ENCODE measurements around the gene UGT1A7. TPM values are rescaled to one million over a fixed set of nuclear protein-coding genes. Genes with fewer than 3 reads are reported as not detected.

Gene UGT1A7
- polyA plus RNA-seq, 1 donor (not counting 4 experiments of a cell fraction or from before 2014, with no cell fraction given) = 0.87 TPM

GRCh38 chr2:233799087-233799665, 117.5 kb downstream of the UGT1A7 start:
- Histone ChIP-seq H3K4me2 (ENCODE audit: control insufficient read depth, extremely low read depth, insufficient read depth, low read depth, low read length) (no peak overlapping the region), H3K27me3 (ENCODE audit: control insufficient read depth, extremely low read depth, insufficient read depth, low read length) (peaks cover 6% of the 10 kb centered on the region), H3K36me3 (ENCODE audit: control insufficient read depth in 2 of 2, extremely low read depth in 1 of 2, insufficient read depth in 2 of 2, low read length in 2 of 2) (no peaks in the 10 kb centered on the region), H2AFZ (ENCODE audit: control insufficient read depth, low read length) (no peak overlapping the region), H3K27ac (ENCODE audit: control insufficient read depth, insufficient read depth, low read length) (no peak overlapping the region), H3K79me2 (ENCODE audit: control insufficient read depth, insufficient read depth, low read length) (no peaks in the 10 kb centered on the region), H3K4me3 (ENCODE audit: control insufficient read depth in 2 of 3, extremely low read depth in 1 of 3, insufficient read depth in 2 of 3, low read depth in 1 of 3, low read length in 3 of 3) (no peak overlapping the region), H3K9me3 (ENCODE audit: control insufficient read depth, low read depth, low read length) (no peaks in the 10 kb centered on the region), H4K20me1 (ENCODE audit: control insufficient read depth, extremely low read depth, insufficient read depth, low read length) (no peaks in the 10 kb centered on the region), H3K9me1 (ENCODE audit: control insufficient read depth, extremely low read depth, insufficient read depth, low read length) (no peaks in the 10 kb centered on the region), H3K9ac (ENCODE audit: control insufficient read depth, extremely low read depth, insufficient read depth, low read length) (no peak overlapping the region), H3K4me1 (ENCODE audit: control insufficient read depth, extremely low read depth, insufficient read depth, low read length) (peaks cover 9% of the 10 kb centered on the region)
- FAIRE-seq = no peak
- dilution Hi-C loops (cut with MboI; ENCODE audit: extremely low pct_ligation_motif_present, low sequenced_read_pairs) = no loop called here
- no peak for DNase-seq (ENCODE audit: low read depth, low spot score)
- TF ChIP-seq CTCF (optimal IDR thresholded peaks at IDR 0.05 in 1 of 3, IDR thresholded peaks at IDR 0.05 in 1 of 3, conservative IDR thresholded peaks at IDR 0.05 in 1 of 3; ENCODE audit: extremely low read depth in 1 of 3, insufficient read depth in 2 of 3, low read length in 3 of 3) = no peak
- no peak for TF ChIP-seq EZH2 (IDR thresholded peaks at IDR 0.05; ENCODE audit: low read length)

GRCh38 chr2:233799716-233800115, 118.0 kb downstream of the UGT1A7 start:
- Histone ChIP-seq H4K20me1 (ENCODE audit: control insufficient read depth, extremely low read depth, insufficient read depth, low read length) (no peaks in the 10 kb centered on the region), H2AFZ (ENCODE audit: control insufficient read depth, low read length) (no peak overlapping the region), H3K27me3 (ENCODE audit: control insufficient read depth, extremely low read depth, insufficient read depth, low read length) (peaks cover 6% of the 10 kb centered on the region), H3K9me1 (ENCODE audit: control insufficient read depth, extremely low read depth, insufficient read depth, low read length) (no peaks in the 10 kb centered on the region), H3K4me1 (ENCODE audit: control insufficient read depth, extremely low read depth, insufficient read depth, low read length) (peaks cover 9% of the 10 kb centered on the region), H3K79me2 (ENCODE audit: control insufficient read depth, insufficient read depth, low read length) (no peaks in the 10 kb centered on the region), H3K27ac (ENCODE audit: control insufficient read depth, insufficient read depth, low read length) (no peak overlapping the region), H3K36me3 (ENCODE audit: control insufficient read depth in 2 of 2, extremely low read depth in 1 of 2, insufficient read depth in 2 of 2, low read length in 2 of 2) (no peaks in the 10 kb centered on the region), H3K9me3 (ENCODE audit: control insufficient read depth, low read depth, low read length) (no peaks in the 10 kb centered on the region), H3K9ac (ENCODE audit: control insufficient read depth, extremely low read depth, insufficient read depth, low read length) (no peak overlapping the region), H3K4me2 (ENCODE audit: control insufficient read depth, extremely low read depth, insufficient read depth, low read depth, low read length) (no peak overlapping the region), H3K4me3 (ENCODE audit: control insufficient read depth in 2 of 3, extremely low read depth in 1 of 3, insufficient read depth in 2 of 3, low read depth in 1 of 3, low read length in 3 of 3) (no peak overlapping the region)
- dilution Hi-C loops (cut with MboI; ENCODE audit: extremely low pct_ligation_motif_present, low sequenced_read_pairs) = no loop called here
- TF ChIP-seq CTCF (optimal IDR thresholded peaks at IDR 0.05 in 1 of 3, IDR thresholded peaks at IDR 0.05 in 1 of 3, conservative IDR thresholded peaks at IDR 0.05 in 1 of 3; ENCODE audit: extremely low read depth in 1 of 3, insufficient read depth in 2 of 3, low read length in 3 of 3) (no peak), EZH2 (IDR thresholded peaks at IDR 0.05; ENCODE audit: low read length) (no peak)
- no peak for FAIRE-seq
- DNase-seq (ENCODE audit: low read depth, low spot score) = no peak
